Neural cell (in vitro differentiated cells): ENCODE measurements around the gene HYCC1. TPM values are rescaled to one million over a fixed set of nuclear protein-coding genes. Genes with fewer than 3 reads are reported as not detected.

Source experiments
- H2AFZ ChIP-seq: fragments of 200-600, 300-800 bp; sonication (generic), shearing (Covaris generic); 2 replicates; pipeline ENCODE4 v1.6.0; 2014; ENCODE audit warnings: low read depth, mild to moderate bottlenecking, antibody characterized with exemption, low read length, moderate library complexity
- H3F3A ChIP-seq: fragments of 200-600 bp; shearing (Covaris generic); 2 replicates; pipeline ENCODE4 v1.6.1; 2016; ENCODE audit warnings: mild to moderate bottlenecking, moderate library complexity, mixed read lengths, antibody characterized with exemption, low read length; ENCODE audit not compliant: insufficient read depth, poor library complexity, severe bottlenecking
- H3K27ac ChIP-seq: fragments of 200-600, 300-800 bp; sonication (generic), shearing (Covaris generic); 2 replicates; pipeline ENCODE4 v1.5.1; 2014; ENCODE audit warnings: mild to moderate bottlenecking, low read length, moderate library complexity
- H3K27me3 ChIP-seq: fragments of 300-800, 200-600 bp; sonication (generic), shearing (Covaris generic); 2 replicates; pipeline ENCODE4 v1.6.0; 2014; ENCODE audit warnings: mild to moderate bottlenecking, low read depth, low read length, moderate library complexity; ENCODE audit not compliant: insufficient read depth
- H3K36me3 ChIP-seq: fragments of 300-800, 200-600 bp; sonication (generic), shearing (Covaris generic); 2 replicates; pipeline ENCODE4 v1.5.1; 2014; ENCODE audit warnings: mild to moderate bottlenecking, antibody characterized with exemption, low read length, moderate library complexity; ENCODE audit not compliant: insufficient read depth
- H3K4me2 ChIP-seq: fragments of 300-800, 200-600 bp; sonication (generic), shearing (Covaris generic); 2 replicates; pipeline ENCODE4 v1.6.0; 2014; ENCODE audit warnings: mild to moderate bottlenecking, low read length
- H3K4me3 ChIP-seq: fragments of 300-800, 200-600 bp; sonication (generic), shearing (Covaris generic); 2 replicates; pipeline ENCODE4 v1.5.1; 2014; ENCODE audit warnings: mild to moderate bottlenecking, low read length, moderate library complexity
- H3K79me2 ChIP-seq: fragments of 200-600 bp; shearing (Covaris generic); replicated peaks from 2 replicates; pipeline ENCODE4 v1.6.0; 2014; ENCODE audit warnings: mild to moderate bottlenecking, low read length, moderate library complexity; ENCODE audit not compliant: insufficient read depth
- H3K9ac ChIP-seq: fragments of 300-800, 200-600 bp; sonication (generic), shearing (Covaris generic); 2 replicates; pipeline ENCODE4 v1.6.1; 2016; ENCODE audit warnings: mild to moderate bottlenecking, low read length, mixed read lengths
- H3K9me2 ChIP-seq: fragments of 200-600 bp; shearing (Covaris generic); 2 replicates; pipeline ENCODE4 v1.6.1; 2016; ENCODE audit warnings: mild to moderate bottlenecking, low read length, mixed read lengths; ENCODE audit not compliant: insufficient read depth
- H3K9me3 ChIP-seq: fragments of 200-600, 300-800 bp; sonication (generic), shearing (Covaris generic); 2 replicates; pipeline ENCODE4 v1.6.1; 2016; ENCODE audit warnings: mild to moderate bottlenecking, mixed run types, low read length, moderate library complexity, mixed read lengths
- H4K20me1 ChIP-seq: fragments of 200-600 bp; shearing (Covaris generic); 2 replicates; pipeline ENCODE4 v1.6.1; 2016; ENCODE audit warnings: mild to moderate bottlenecking, mixed run types; ENCODE audit not compliant: insufficient read depth
- CTCF ChIP-seq: fragments of 450-650 bp; IDR thresholded peaks from 2 replicates; pipeline ENCODE4 v1.5.1; 2014; ENCODE audit warnings: antibody characterized with exemption, mild to moderate bottlenecking, moderate library complexity; ENCODE audit not compliant: poor library complexity, severe bottlenecking
- EP300 ChIP-seq: fragments of 450-650 bp; conservative IDR thresholded peaks from 2 replicates; pipeline ENCODE4 v1.6.1; 2014; ENCODE audit warnings: antibody characterized with exemption, mild to moderate bottlenecking, moderate library complexity; ENCODE audit not compliant: poor library complexity, severe bottlenecking
- EZH2 ChIP-seq: fragments of 200-600, 300-800 bp; shearing (Covaris generic), sonication (generic); IDR thresholded peaks from 2 replicates; pipeline ENCODE4 v1.6.1; 2014; ENCODE audit warnings: antibody characterized with exemption, low read length, borderline replicate concordance, mild to moderate bottlenecking; ENCODE audit not compliant: insufficient read depth, poor library complexity, severe bottlenecking
- MXI1 ChIP-seq: fragments of 450-650 bp; conservative IDR thresholded peaks from 2 replicates; pipeline ENCODE4 v1.6.1; 2014; ENCODE audit warnings: antibody characterized with exemption, mild to moderate bottlenecking; ENCODE audit not compliant: poor library complexity, severe bottlenecking
- POLR2AphosphoS5 ChIP-seq: IDR thresholded peaks from 2 replicates; pipeline ENCODE4 v1.6.1; 2012
- RAD21 ChIP-seq: fragments of 450-650 bp; conservative IDR thresholded peaks from 2 replicates; pipeline ENCODE4 v1.6.1; 2014; ENCODE audit warnings: antibody characterized with exemption, mild to moderate bottlenecking, moderate library complexity
- REST ChIP-seq: IDR thresholded peaks from 2 replicates; pipeline ENCODE4 v1.6.1; 2012; ENCODE audit warnings: borderline replicate concordance
- SMC3 ChIP-seq: fragments of 450-650 bp; conservative IDR thresholded peaks from 2 replicates; pipeline ENCODE4 v1.6.1; 2014; ENCODE audit warnings: antibody characterized with exemption, mild to moderate bottlenecking, moderate library complexity; ENCODE audit not compliant: poor library complexity
- TAF1 ChIP-seq: IDR thresholded peaks from 2 replicates; pipeline ENCODE4 v1.6.1; 2012; ENCODE audit warnings: low read depth
- polyA plus RNA-seq: library from polyadenylated mRNA; depleted of rRNA; stranded (reverse); fragments of >200 nt; gene quantifications from 2 replicates; pipeline ENCODE4 v1.2.3, GENCODE V29; 2014

The HYCC1 gene
- polyA plus RNA-seq, 1 donor from 2014 or later = 12.3 TPM

DNA sequence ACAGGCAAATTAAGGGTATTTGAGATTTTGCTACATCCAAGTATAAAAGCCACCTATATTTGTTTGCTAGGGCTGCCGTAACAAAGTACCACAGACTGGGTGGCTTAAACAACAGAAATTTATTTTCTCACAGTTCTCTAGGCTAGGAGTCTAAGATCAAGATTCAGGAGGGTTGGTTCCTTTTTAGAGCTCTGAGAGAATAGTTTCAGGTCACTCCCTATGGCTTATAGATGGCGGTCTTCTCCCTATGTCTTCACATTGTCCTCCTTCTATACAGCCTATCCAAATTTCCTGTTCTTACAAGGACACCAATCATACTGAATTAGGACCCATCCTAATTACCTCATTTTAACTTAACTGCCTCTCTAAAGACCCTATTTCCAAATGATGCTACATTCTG is 11.2 kb downstream of the HYCC1 start:
- no peak overlapping the region for H3K4me2 ChIP-seq
- TF ChIP-seq CTCF (no peak), RAD21 (no peak), EP300 (no peak), MXI1 (no peak), REST (no peak), SMC3 (no peak), POLR2AphosphoS5 (no peak), EZH2 (no peak), TAF1 (no peak)

GRCh38 chr7:23001610-23002009 is 12.3 kb downstream of the HYCC1 start:
- Histone ChIP-seq H3K36me3 (no peaks in the 10 kb centered on the region), H3K9ac (no peak overlapping the region), H3K4me2 (no peak overlapping the region), H3K27ac (no peak overlapping the region), H3K4me3 (no peak overlapping the region), H4K20me1 (no peaks in the 10 kb centered on the region), H3F3A (no peaks in the 10 kb centered on the region), H2AFZ (no peak overlapping the region), H3K9me2 (no peaks in the 10 kb centered on the region), H3K27me3 (no peaks in the 10 kb centered on the region), H3K79me2 (no peaks in the 10 kb centered on the region), H3K9me3 (no peaks in the 10 kb centered on the region)
- TF ChIP-seq EZH2 (no peak), EP300 (no peak)

More for the DNA sequence above, 11.2 kb downstream of the HYCC1 start:
- H3K9ac ChIP-seq = no peak overlapping the region
- no peaks in the 10 kb centered on the region for H3K36me3 ChIP-seq
- H3K27ac ChIP-seq = no peak overlapping the region
- H4K20me1 ChIP-seq = no peaks in the 10 kb centered on the region
- H3K4me3 ChIP-seq = no peak overlapping the region
- H2AFZ ChIP-seq = no peak overlapping the region
- H3F3A ChIP-seq = no peaks in the 10 kb centered on the region
- H3K27me3 ChIP-seq = no peaks in the 10 kb centered on the region
- no peaks in the 10 kb centered on the region for H3K9me2 ChIP-seq
- no peaks in the 10 kb centered on the region for H3K79me2 ChIP-seq
- H3K9me3 ChIP-seq = no peaks in the 10 kb centered on the region
